CD14-positive monocyte (primary cell): Measurements from ENCODE around the gene NAPB. TPM values are rescaled to one million over a fixed set of nuclear protein-coding genes. Genes with fewer than 3 reads are reported as not detected.

Experiments
- DNase-seq, 3 donors: peaks; one replicate each; pipeline ENCODE4 v3.0.0-alpha.2; 2011 to 2022
- H2AFZ ChIP-seq: 2 replicates; pipeline ENCODE4 v1.6.0; 2012; ENCODE audit warnings: mild to moderate bottlenecking, low read depth, low read length, inconsistent platforms; ENCODE audit not compliant: insufficient read depth, poor library complexity, severe bottlenecking
- H3K27ac ChIP-seq, 2 donors: 1 replicate in 1 of 2; 2 replicates in 1 of 2; pipeline ENCODE4 v1.5.1; 2012 to 2013; ENCODE audit warnings: low read length in 2 of 2, control low read depth in 1 of 2, inconsistent platforms in 1 of 2, low read depth in 1 of 2, mild to moderate bottlenecking in 1 of 2
- H3K27me3 ChIP-seq, 2 donors: one replicate each; pipeline versions ENCODE4 v1.6.0 to v1.6.1; 2011 to 2013; ENCODE audit warnings: low read length in 2 of 2; ENCODE audit not compliant: control insufficient read depth in 2 of 2, insufficient read depth in 2 of 2
- H3K36me3 ChIP-seq, 2 donors: replicated peaks in 1 of 2; 1 replicate in 1 of 2; 2 replicates in 1 of 2; pipeline versions ENCODE4 v1.5.1 to v1.6.1; 2012 to 2013; ENCODE audit warnings: low read length in 2 of 2, control low read depth in 1 of 2, inconsistent platforms in 1 of 2, mild to moderate bottlenecking in 1 of 2; ENCODE audit not compliant: insufficient read depth in 2 of 2, control insufficient read depth in 1 of 2
- H3K4me1 ChIP-seq, 2 donors: 1 replicate in 1 of 2; 2 replicates in 1 of 2; pipeline versions ENCODE4 v1.5.1 to v1.6.1; 2012 to 2013; ENCODE audit warnings: low read length in 2 of 2, control low read depth in 1 of 2, inconsistent platforms in 1 of 2, mild to moderate bottlenecking in 1 of 2, moderate library complexity in 1 of 2; ENCODE audit not compliant: insufficient read depth in 2 of 2, control insufficient read depth in 1 of 2
- H3K4me2 ChIP-seq: replicated peaks from 2 replicates; pipeline ENCODE3; 2012; ENCODE audit warnings: low read length, moderate library complexity, mild to moderate bottlenecking; ENCODE audit not compliant: poor library complexity, severe bottlenecking; ENCODE audit errors: extremely low read depth
- H3K4me3 ChIP-seq, 3 experiments: fragments of 200-600 bp in 1 of 3; sonication (generic) in 1 of 3; replicated peaks in 1 of 3; 1 replicate in 2 of 3; 2 replicates in 1 of 3; pipeline ENCODE4 v1.5.1; 2011 to 2013; ENCODE audit warnings: low read length in 3 of 3, mild to moderate bottlenecking in 3 of 3, control low read depth in 2 of 3, low read depth in 2 of 3, inconsistent platforms in 1 of 3, moderate library complexity in 1 of 3
- H3K79me2 ChIP-seq: 2 replicates; pipeline ENCODE4 v1.6.0; 2012; ENCODE audit warnings: mild to moderate bottlenecking, control low read depth, inconsistent platforms, low read length, moderate library complexity; ENCODE audit not compliant: insufficient read depth
- H3K9ac ChIP-seq: 2 replicates; pipeline ENCODE4 v1.6.0; 2017; ENCODE audit warnings: low read length, mild to moderate bottlenecking; ENCODE audit not compliant: insufficient read depth, poor library complexity, severe bottlenecking
- H3K9me3 ChIP-seq, 2 donors: replicated peaks in 1 of 2; 1 replicate in 1 of 2; 2 replicates in 1 of 2; pipeline versions ENCODE4 v1.5.1 to v1.6.1; 2012 to 2013; ENCODE audit warnings: low read length in 2 of 2, control low read depth in 1 of 2; ENCODE audit not compliant: control insufficient read depth in 1 of 2, insufficient read depth in 1 of 2
- H4K20me1 ChIP-seq: 2 replicates; pipeline ENCODE4 v1.6.0; 2012; ENCODE audit warnings: mild to moderate bottlenecking, low read length, control low read depth, moderate library complexity; ENCODE audit not compliant: insufficient read depth
- H3K27ac Mint-ChIP-seq, 7 donors: one replicate each; pipeline ENCODE4 v1.8.0; 2020; ENCODE audit warnings: mild to moderate bottlenecking in 7 of 7, mixed read lengths in 7 of 7, moderate library complexity in 6 of 7, inconsistent platforms in 2 of 7
- H3K27me3 Mint-ChIP-seq, 3 donors: one replicate each; pipeline ENCODE4 v1.8.0; 2021 to 2022; ENCODE audit warnings: low read depth in 3 of 3, mild to moderate bottlenecking in 3 of 3, mixed read lengths in 3 of 3, moderate library complexity in 3 of 3, inconsistent platforms in 1 of 3
- H3K36me3 Mint-ChIP-seq, 2 donors: one replicate each; pipeline ENCODE4 v1.8.0; 2020; ENCODE audit warnings: mixed read lengths in 2 of 2, inconsistent platforms in 1 of 2, mild to moderate bottlenecking in 1 of 2
- H3K4me1 Mint-ChIP-seq: one replicate; pipeline ENCODE4 v1.8.0; 2020; ENCODE audit warnings: mild to moderate bottlenecking, mixed read lengths
- H3K4me3 Mint-ChIP-seq, 2 donors: one replicate each; pipeline ENCODE4 v1.8.0; 2020; ENCODE audit warnings: mild to moderate bottlenecking in 2 of 2, mixed read lengths in 2 of 2, moderate library complexity in 1 of 2
- H3K9me3 Mint-ChIP-seq, 7 donors: one replicate each; pipeline ENCODE4 v1.8.0; 2020 to 2022; ENCODE audit warnings: mixed read lengths in 7 of 7, mild to moderate bottlenecking in 6 of 7, moderate library complexity in 6 of 7, inconsistent platforms in 2 of 7
- WGBS: methylation state at CpG from one replicate; pipeline ENCODE4 v1.1.5; 2013; ENCODE audit warnings: missing lambda C conversion rate; ENCODE audit not compliant: insufficient coverage; 5-methylcytosine and 5-hydroxymethylcytosine counted together
- intact Hi-C, 2 donors: fragments of 100-400 bp; cut with micrococcal nuclease; formaldehyde crosslinking; loops; one replicate each; pipeline versions ENCODE4 v1.15.0 to v1.15.1; 2023
- polyA plus RNA-seq, 3 donors: library from polyadenylated mRNA; depleted of rRNA in 1 of 3; unstranded in 2 of 3; stranded (reverse) in 1 of 3; fragments of 300-500 nt in 2 of 3; fragments of >200 nt in 1 of 3; fragmentation: Illumina TruSeq in 2 of 3; gene quantifications; 1 replicate in 2 of 3; 2 replicates in 1 of 3; pipeline ENCODE4 v1.2.3, GENCODE V29; 2012 to 2021
- TF ChIP-seq, protein P1 (sequence below): fragments of 200-600 bp; IDR thresholded peaks from one replicate; pipeline ENCODE4 v1.8.0; 2022; ENCODE audit warnings: antibody characterized with exemption, mild to moderate bottlenecking

Gene NAPB
- polyA plus RNA-seq, 3 donors = 2.4 to 6.3 (median 2.6) TPM

DNA sequence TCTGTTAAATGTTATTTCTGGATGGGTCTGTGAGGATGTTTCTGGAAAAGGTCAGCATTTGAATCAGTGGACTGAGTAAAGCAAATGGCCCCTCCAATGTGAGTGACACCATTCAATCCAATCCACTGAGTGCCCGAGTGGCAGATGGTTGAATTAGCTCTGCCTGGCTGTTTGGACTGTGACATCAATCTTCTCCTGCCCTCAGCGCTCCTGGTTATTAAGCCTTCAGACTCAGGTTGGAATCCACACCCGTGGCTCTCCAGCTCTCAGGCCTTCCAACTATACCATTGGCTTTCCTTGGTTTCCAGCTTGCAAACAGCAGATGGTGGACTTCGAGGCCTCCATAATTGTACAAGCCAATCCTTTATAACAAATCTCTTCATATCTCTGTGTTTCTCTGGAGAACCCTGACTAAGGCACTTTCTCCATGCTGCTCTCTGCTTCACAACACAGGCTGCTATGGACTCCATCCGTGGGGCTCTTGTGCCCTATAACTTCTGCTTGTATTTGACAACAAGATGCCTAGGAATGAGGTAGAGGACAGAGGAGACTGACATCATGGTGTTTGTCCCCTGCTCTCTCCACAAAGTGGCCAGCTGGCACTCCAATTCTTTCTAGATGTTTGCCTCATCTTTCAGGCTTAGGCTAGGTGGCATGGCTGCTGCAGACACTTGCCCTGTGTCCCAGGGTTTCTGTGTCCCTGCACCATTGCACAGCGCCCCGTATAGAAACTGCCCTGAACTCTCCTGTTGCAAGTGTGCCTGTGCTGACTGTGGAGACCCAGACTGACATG is 13.4 kb upstream of the NAPB start:
- intact Hi-C loops = no loop called here
- H4K20me1 ChIP-seq = no peaks in the 10 kb centered on the region
- Mint-ChIP-seq H3K27me3 (peaks cover under 1 to 2% (median 2%) of the 10 kb centered on the region in 3 donors), H3K27ac (no peak overlapping the region), H3K4me1 (no peaks in the 10 kb centered on the region), H3K9me3 (no peaks in the 10 kb centered on the region), H3K36me3 (no peaks in the 10 kb centered on the region), H3K4me3 (no peak overlapping the region)
- H3K79me2 ChIP-seq = no peaks in the 10 kb centered on the region
- WGBS = 90% methylated on average over 5 of the region's 7 CpGs
- H3K4me3 ChIP-seq = no peak overlapping the region
- no peak overlapping the region for H3K9ac ChIP-seq
- H2AFZ ChIP-seq = no peak overlapping the region
- no peaks in the 10 kb centered on the region for H3K4me1 ChIP-seq
- no peaks in the 10 kb centered on the region for H3K27me3 ChIP-seq
- no peaks in the 10 kb centered on the region for H3K36me3 ChIP-seq
- H3K27ac ChIP-seq = no peak overlapping the region
- DNase-seq = no peak
- no peaks in the 10 kb centered on the region for H3K9me3 ChIP-seq
- no peak overlapping the region for H3K4me2 ChIP-seq
- TF ChIP-seq, protein P1, sequence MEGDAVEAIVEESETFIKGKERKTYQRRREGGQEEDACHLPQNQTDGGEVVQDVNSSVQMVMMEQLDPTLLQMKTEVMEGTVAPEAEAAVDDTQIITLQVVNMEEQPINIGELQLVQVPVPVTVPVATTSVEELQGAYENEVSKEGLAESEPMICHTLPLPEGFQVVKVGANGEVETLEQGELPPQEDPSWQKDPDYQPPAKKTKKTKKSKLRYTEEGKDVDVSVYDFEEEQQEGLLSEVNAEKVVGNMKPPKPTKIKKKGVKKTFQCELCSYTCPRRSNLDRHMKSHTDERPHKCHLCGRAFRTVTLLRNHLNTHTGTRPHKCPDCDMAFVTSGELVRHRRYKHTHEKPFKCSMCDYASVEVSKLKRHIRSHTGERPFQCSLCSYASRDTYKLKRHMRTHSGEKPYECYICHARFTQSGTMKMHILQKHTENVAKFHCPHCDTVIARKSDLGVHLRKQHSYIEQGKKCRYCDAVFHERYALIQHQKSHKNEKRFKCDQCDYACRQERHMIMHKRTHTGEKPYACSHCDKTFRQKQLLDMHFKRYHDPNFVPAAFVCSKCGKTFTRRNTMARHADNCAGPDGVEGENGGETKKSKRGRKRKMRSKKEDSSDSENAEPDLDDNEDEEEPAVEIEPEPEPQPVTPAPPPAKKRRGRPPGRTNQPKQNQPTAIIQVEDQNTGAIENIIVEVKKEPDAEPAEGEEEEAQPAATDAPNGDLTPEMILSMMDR = no peak

DNA sequence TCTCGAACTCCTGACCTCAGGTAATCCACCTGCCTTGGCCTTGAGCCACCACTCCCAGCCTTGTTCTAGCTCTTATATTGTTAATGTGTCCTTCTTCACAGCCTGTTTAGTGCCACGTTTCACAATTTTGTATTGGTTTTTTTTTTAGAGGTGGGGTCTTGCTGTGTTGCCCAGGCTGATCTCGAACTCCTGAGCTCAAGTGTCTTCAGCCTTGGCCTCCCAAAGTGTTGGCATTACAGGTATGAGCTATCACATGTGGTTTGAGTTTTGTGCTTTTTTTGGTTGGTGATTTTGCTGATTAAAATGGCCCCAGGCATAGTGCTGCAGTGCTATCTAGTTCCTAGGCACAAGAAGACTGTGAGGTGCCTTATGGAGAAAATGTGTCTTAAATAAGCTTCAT is 12.3 kb upstream of the NAPB start:
- intact Hi-C loops = no loop called here
- Mint-ChIP-seq H3K4me1 (no peaks in the 10 kb centered on the region), H3K4me3 (no peak overlapping the region), H3K27ac (no peak overlapping the region), H3K36me3 (no peaks in the 10 kb centered on the region), H3K9me3 (no peaks in the 10 kb centered on the region), H3K27me3 (peaks cover 0 to 2% (median 2%) of the 10 kb centered on the region in 3 donors)
- no peaks in the 10 kb centered on the region for H3K9me3 ChIP-seq
- H3K4me3 ChIP-seq = no peak overlapping the region
- no peak overlapping the region for H3K27ac ChIP-seq
- no peak overlapping the region for H3K4me2 ChIP-seq
- H3K27me3 ChIP-seq = no peaks in the 10 kb centered on the region
- no peaks in the 10 kb centered on the region for H3K36me3 ChIP-seq
- no peaks in the 10 kb centered on the region for H3K4me1 ChIP-seq
- TF ChIP-seq, protein P1 = no peak
- no peaks in the 10 kb centered on the region for H4K20me1 ChIP-seq
- H2AFZ ChIP-seq = no peak overlapping the region
- no peak overlapping the region for H3K9ac ChIP-seq
- no peaks in the 10 kb centered on the region for H3K79me2 ChIP-seq
- DNase-seq = no peak
- WGBS = 86% methylated on average over 1 of the region's 3 CpGs
